ENCODE measurements around the gene CAMK2G.
A peak's percentile ranks its signal among the peaks of the same experiment; 100 is the strongest.

Gene CAMK2G

GRCh38 chr10:73850211-73850610 lies 24.1 kb downstream of the CAMK2G start:
- Histone ChIP-seq H3K4me3 (ENCODE audit: low read depth, low read length) (no peak overlapping the region), H2AFZ (ENCODE audit: insufficient read depth, low read length, poor library complexity) (no peak overlapping the region), H2BK5ac (ENCODE audit: low read depth, low read length, poor library complexity) (no peak overlapping the region), H3K79me1 (ENCODE audit: low read length) (no peaks in the 10 kb centered on the region), H3K27me3 (ENCODE audit: insufficient read depth, low read length) (no peaks in the 10 kb centered on the region), H2BK120ac (ENCODE audit: insufficient read depth, low read length, poor library complexity) (no peak overlapping the region), H3K27ac (ENCODE audit: low read depth, low read length) (no peak overlapping the region), H4K91ac (ENCODE audit: low read depth, low read length) (no peak overlapping the region), H3K9me3 (ENCODE audit: insufficient read depth, low read depth, low read length) (no peaks in the 10 kb centered on the region), H3K4ac (ENCODE audit: low read depth, low read length) (no peak overlapping the region), H4K12ac (ENCODE audit: low read depth, low read length) (no peak overlapping the region), H3K79me2 (ENCODE audit: control insufficient read depth, insufficient read depth, low read length, poor library complexity) (no peaks in the 10 kb centered on the region), H3K9ac (ENCODE audit: low read length) (no peak overlapping the region), H4K8ac (ENCODE audit: low read depth, low read length) (no peak overlapping the region), H2BK12ac (ENCODE audit: low read length) (no peak overlapping the region), H3K4me1 (ENCODE audit: control insufficient read depth in 1 of 2, insufficient read depth in 2 of 2, low read length in 2 of 2) (peaks cover 4 to 5% of the 10 kb centered on the region in 2 experiments), H3K18ac (ENCODE audit: low read length) (no peak overlapping the region), H2AK5ac (ENCODE audit: low read length) (no peak overlapping the region), H3K23ac (ENCODE audit: low read length) (no peak overlapping the region), H3K14ac (ENCODE audit: low read length) (no peak overlapping the region), H3K4me2 (ENCODE audit: low read length) (no peak overlapping the region), H3K36me3 (ENCODE audit: control insufficient read depth in 1 of 2, insufficient read depth in 2 of 2, low read length in 2 of 2) (peaks cover 34 to 40% of the 10 kb centered on the region in 2 experiments)
- no peak for DNase-seq
- WGBS (ENCODE audit: extremely low coverage, insufficient coverage, insufficient read length), result no CpG with 5 or more reads among the region's 8 CpGs

GRCh38 chr10:73848821-73849489 lies 25.4 kb downstream of the CAMK2G start:
- Histone ChIP-seq H2BK120ac (ENCODE audit: insufficient read depth, low read length, poor library complexity) (no peak overlapping the region), H3K23ac (ENCODE audit: low read length) (no peak overlapping the region), H3K18ac (ENCODE audit: low read length) (no peak overlapping the region), H3K79me1 (ENCODE audit: low read length) (no peaks in the 10 kb centered on the region), H2BK5ac (ENCODE audit: low read depth, low read length, poor library complexity) (no peak overlapping the region), H3K27me3 (ENCODE audit: insufficient read depth, low read length) (no peaks in the 10 kb centered on the region), H3K79me2 (ENCODE audit: control insufficient read depth, insufficient read depth, low read length, poor library complexity) (no peaks in the 10 kb centered on the region), H3K14ac (ENCODE audit: low read length) (no peak overlapping the region), H2BK12ac (ENCODE audit: low read length) (no peak overlapping the region), H3K4me1 (ENCODE audit: control insufficient read depth in 1 of 2, insufficient read depth in 2 of 2, low read length in 2 of 2) (peaks cover 4 to 5% of the 10 kb centered on the region in 2 experiments), H4K12ac (ENCODE audit: low read depth, low read length) (no peak overlapping the region), H3K27ac (ENCODE audit: low read depth, low read length) (no peak overlapping the region), H3K9ac (ENCODE audit: low read length) (no peak overlapping the region), H3K36me3 (ENCODE audit: control insufficient read depth in 1 of 2, insufficient read depth in 2 of 2, low read length in 2 of 2) (peaks cover 34 to 40% of the 10 kb centered on the region in 2 experiments), H3K4me3 (ENCODE audit: low read depth, low read length) (no peak overlapping the region), H3K4ac (ENCODE audit: low read depth, low read length) (no peak overlapping the region), H4K91ac (ENCODE audit: low read depth, low read length) (no peak overlapping the region), H3K9me3 (ENCODE audit: insufficient read depth, low read depth, low read length) (no peaks in the 10 kb centered on the region), H2AFZ (ENCODE audit: insufficient read depth, low read length, poor library complexity) (no peak overlapping the region), H4K8ac (ENCODE audit: low read depth, low read length) (no peak overlapping the region), H2AK5ac (ENCODE audit: low read length) (no peak overlapping the region), H3K4me2 (ENCODE audit: low read length) (no peak overlapping the region)
- no CpG with 5 or more reads among the region's 17 CpGs for WGBS (ENCODE audit: extremely low coverage, insufficient coverage, insufficient read length)
- DNase-seq, result peak; percentile 76 to 93

GRCh38 chr10:73847031-73847430 lies 27.3 kb downstream of the CAMK2G start:
- Histone ChIP-seq H3K23ac (ENCODE audit: low read length) (no peak overlapping the region), H3K4me1 (ENCODE audit: control insufficient read depth in 1 of 2, insufficient read depth in 2 of 2, low read length in 2 of 2) (peaks cover 4 to 5% of the 10 kb centered on the region in 2 experiments), H3K79me2 (ENCODE audit: control insufficient read depth, insufficient read depth, low read length, poor library complexity) (no peaks in the 10 kb centered on the region), H3K14ac (ENCODE audit: low read length) (no peak overlapping the region), H3K9ac (ENCODE audit: low read length) (no peak overlapping the region), H4K91ac (ENCODE audit: low read depth, low read length) (no peak overlapping the region), H3K18ac (ENCODE audit: low read length) (no peak overlapping the region), H2BK12ac (ENCODE audit: low read length) (no peak overlapping the region), H2AK5ac (ENCODE audit: low read length) (no peak overlapping the region), H2BK120ac (ENCODE audit: insufficient read depth, low read length, poor library complexity) (no peak overlapping the region), H3K36me3 (ENCODE audit: control insufficient read depth in 1 of 2, insufficient read depth in 2 of 2, low read length in 2 of 2) (peaks cover 33 to 43% of the 10 kb centered on the region in 2 experiments), H4K12ac (ENCODE audit: low read depth, low read length) (no peak overlapping the region), H3K4ac (ENCODE audit: low read depth, low read length) (no peak overlapping the region), H2AFZ (ENCODE audit: insufficient read depth, low read length, poor library complexity) (no peak overlapping the region), H3K9me3 (ENCODE audit: insufficient read depth, low read depth, low read length) (no peaks in the 10 kb centered on the region), H3K4me2 (ENCODE audit: low read length) (no peak overlapping the region), H2BK5ac (ENCODE audit: low read depth, low read length, poor library complexity) (no peak overlapping the region), H3K4me3 (ENCODE audit: low read depth, low read length) (no peak overlapping the region), H4K8ac (ENCODE audit: low read depth, low read length) (no peak overlapping the region), H3K27me3 (ENCODE audit: insufficient read depth, low read length) (no peaks in the 10 kb centered on the region), H3K27ac (ENCODE audit: low read depth, low read length) (no peak overlapping the region), H3K79me1 (ENCODE audit: low read length) (no peaks in the 10 kb centered on the region)
- no CpG with 5 or more reads among the region's 7 CpGs for WGBS (ENCODE audit: extremely low coverage, insufficient coverage, insufficient read length)
- DNase-seq, result no peak

GRCh38 chr10:73843261-73843660 lies 31.1 kb downstream of the CAMK2G start:
- H3K27ac ChIP-seq (ENCODE audit: low read depth, low read length), result no peak overlapping the region
- no CpG with 5 or more reads among the region's 5 CpGs for WGBS (ENCODE audit: extremely low coverage, insufficient coverage, insufficient read length)

More at GRCh38 chr10:73843261-73843660, 31.1 kb downstream of the CAMK2G start:
- no peak overlapping the region for H3K4me2 ChIP-seq (ENCODE audit: low read length)
- no peak overlapping the region for H3K14ac ChIP-seq (ENCODE audit: low read length)
- no peak overlapping the region for H2BK120ac ChIP-seq (ENCODE audit: insufficient read depth, low read length, poor library complexity)
- H2BK12ac ChIP-seq (ENCODE audit: low read length), result no peak overlapping the region
- H3K18ac ChIP-seq (ENCODE audit: low read length), result no peak overlapping the region
- no peak overlapping the region for H2AK5ac ChIP-seq (ENCODE audit: low read length)
- no peak overlapping the region for H2AFZ ChIP-seq (ENCODE audit: insufficient read depth, low read length, poor library complexity)
- no peak overlapping the region for H2BK5ac ChIP-seq (ENCODE audit: low read depth, low read length, poor library complexity)
- H3K4me1 ChIP-seq (ENCODE audit: control insufficient read depth in 1 of 2, insufficient read depth in 2 of 2, low read length in 2 of 2), result peaks cover 0 to 3% of the 10 kb centered on the region in 2 experiments
- no peaks in the 10 kb centered on the region for H3K79me1 ChIP-seq (ENCODE audit: low read length)
- H3K23ac ChIP-seq (ENCODE audit: low read length), result no peak overlapping the region
- no peak overlapping the region for H4K12ac ChIP-seq (ENCODE audit: low read depth, low read length)
- H3K79me2 ChIP-seq (ENCODE audit: control insufficient read depth, insufficient read depth, low read length, poor library complexity), result no peaks in the 10 kb centered on the region
- no peaks in the 10 kb centered on the region for H3K27me3 ChIP-seq (ENCODE audit: insufficient read depth, low read length)
- H3K4ac ChIP-seq (ENCODE audit: low read depth, low read length), result no peak overlapping the region
- H3K9ac ChIP-seq (ENCODE audit: low read length), result no peak overlapping the region
- no peaks in the 10 kb centered on the region for H3K9me3 ChIP-seq (ENCODE audit: insufficient read depth, low read depth, low read length)
- H3K4me3 ChIP-seq (ENCODE audit: low read depth, low read length), result no peak overlapping the region
- peaks cover 36 to 51% of the 10 kb centered on the region in 2 experiments for H3K36me3 ChIP-seq (ENCODE audit: control insufficient read depth in 1 of 2, insufficient read depth in 2 of 2, low read length in 2 of 2)
- H4K8ac ChIP-seq (ENCODE audit: low read depth, low read length), result no peak overlapping the region
- H4K91ac ChIP-seq (ENCODE audit: low read depth, low read length), result no peak overlapping the region
- DNase-seq, result peak in 1 of 2 donors; percentile 49
